ENCODE results near the gene TLCD4.
"Not testable (repeated sequence)": the region's sequence is repeated elsewhere in the genome, so short reads cannot be mapped to it uniquely, and the experiment has no call there.

TLCD4 gene, protein sequence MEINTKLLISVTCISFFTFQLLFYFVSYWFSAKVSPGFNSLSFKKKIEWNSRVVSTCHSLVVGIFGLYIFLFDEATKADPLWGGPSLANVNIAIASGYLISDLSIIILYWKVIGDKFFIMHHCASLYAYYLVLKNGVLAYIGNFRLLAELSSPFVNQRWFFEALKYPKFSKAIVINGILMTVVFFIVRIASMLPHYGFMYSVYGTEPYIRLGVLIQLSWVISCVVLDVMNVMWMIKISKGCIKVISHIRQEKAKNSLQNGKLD

DNA sequence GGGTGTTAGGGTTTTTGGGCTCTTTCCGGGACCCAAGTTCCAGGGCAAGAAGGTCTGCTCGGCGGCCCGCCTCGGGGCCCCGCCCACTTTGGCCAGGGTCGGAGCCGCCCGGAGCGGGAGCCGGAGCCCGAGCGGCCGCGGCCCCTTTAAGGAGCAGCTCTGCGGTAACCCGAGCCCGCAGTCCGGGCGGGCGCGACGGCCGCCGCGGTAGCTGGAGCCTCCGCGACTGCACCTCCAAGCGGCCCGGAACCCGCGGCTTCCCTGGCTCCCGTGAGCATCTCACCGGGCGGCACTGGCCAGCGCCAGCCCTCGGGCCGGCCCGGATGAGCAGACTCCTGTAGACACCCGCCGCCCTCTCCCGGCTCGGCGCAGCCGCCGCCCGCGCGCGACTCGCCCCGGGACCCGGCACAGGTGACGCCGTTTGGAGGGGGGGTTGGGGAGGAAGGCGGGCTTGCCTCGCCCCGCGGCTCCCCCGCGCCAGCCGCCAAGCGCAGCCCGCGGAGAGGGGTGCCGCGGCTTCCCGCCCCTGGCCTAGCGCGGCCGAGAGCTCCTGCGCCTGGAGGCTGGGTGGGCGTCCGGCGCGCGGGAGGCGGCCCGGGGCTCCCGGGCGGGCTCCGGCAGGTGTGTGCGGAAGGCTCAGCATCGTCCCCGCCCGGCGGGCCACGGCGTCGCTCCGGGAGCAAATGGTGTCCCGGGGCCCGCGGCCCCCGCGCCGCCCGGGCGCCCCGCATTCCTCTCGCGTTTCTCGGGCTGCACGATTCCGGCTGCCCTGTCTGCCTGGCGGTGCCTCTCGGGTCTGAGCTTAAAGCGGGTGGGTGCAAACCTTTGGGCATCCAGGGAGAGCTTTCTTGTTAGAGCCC is at the start of gene TLCD4:
TLCD4 (plus strand) TSS at position 149 of the 860 bp plus-strand sequence. CDS start 26,547 bp downstream, outside the sequence.
- DNase-seq (ENCODE audit: low read depth in 3 of 3, low spot score in 1 of 3): peak in 1 of 3 donors; percentile 22

DNA sequence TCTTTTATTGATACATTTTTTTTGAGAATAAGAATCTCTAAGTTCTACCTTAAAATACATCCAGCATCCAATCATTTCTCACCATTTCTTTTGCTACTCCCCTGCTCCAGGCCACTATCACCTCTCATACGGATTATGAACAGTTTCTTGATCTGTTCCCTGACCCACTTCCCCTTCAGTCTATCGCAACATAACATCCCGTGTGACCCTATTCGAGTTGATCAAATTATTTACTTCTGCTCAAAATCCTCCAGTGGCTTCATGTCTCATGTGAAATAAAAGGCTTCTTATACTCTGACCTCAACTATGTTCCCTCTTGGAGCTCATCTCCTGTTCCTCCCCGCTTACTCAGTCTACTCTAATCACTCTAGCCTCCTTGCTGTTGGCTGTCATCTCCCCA is 49.6 kb upstream of the TLCD4 start:
- DNase-seq (ENCODE audit: low read depth in 3 of 3, low spot score in 1 of 3): no peak

DNA sequence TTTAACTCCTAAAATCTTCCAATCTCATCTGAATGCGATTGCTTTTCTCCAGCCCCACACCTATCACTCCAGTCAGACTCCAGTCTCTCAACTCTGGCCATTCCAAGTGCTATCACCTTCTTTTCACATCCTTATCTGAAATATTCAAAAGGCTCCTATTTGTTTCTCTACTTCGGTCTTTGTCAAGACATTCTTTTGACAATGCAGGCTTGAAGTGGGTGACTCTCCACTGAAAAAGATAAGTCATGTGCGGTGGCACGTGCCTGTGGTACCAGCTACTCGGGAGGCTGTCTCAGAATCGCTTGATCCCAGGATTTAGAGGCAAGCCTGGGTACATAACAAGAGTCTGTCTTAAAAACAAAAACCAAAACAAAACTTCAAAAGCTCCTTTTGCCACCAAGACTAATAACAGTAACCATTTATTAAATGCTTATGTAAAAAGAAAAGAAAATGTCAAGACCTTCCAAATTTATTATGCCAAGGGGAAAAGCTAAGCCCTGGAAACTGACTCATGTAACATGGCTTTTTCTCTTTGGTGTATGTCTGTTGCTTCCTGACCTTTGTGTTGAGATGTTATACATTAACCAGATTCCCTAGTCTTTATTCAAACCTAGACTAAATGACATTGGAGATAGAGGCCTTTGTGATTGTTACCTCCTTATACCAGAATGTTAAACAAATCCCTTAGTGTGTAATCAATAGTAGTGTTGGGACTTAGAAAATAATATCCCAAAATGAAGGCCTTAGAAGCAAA is 48.0 kb upstream of the TLCD4 start:
- DNase-seq (ENCODE audit: low read depth in 3 of 3, low spot score in 1 of 3): no peak

DNA sequence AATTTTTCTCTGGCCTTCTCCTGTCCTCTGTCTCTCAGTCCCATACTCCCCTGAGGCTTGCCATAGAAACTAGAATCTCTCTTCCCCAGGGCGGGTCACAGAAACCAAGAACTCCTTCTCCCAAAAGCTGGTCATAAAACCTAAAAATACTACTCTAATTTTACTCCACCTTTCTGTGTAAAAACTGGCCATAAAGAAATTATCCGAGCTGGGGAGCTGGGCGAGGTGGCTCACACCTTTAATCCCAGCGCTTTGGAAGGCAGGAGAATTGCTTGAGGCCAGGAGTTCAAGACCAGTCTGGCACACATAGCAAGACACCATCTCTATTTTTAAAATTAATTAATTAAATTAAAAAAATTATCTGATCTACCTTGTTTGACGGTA is 47.5 kb upstream of the TLCD4 start:
- no peak for DNase-seq (ENCODE audit: low read depth in 3 of 3, low spot score in 1 of 3)

DNA sequence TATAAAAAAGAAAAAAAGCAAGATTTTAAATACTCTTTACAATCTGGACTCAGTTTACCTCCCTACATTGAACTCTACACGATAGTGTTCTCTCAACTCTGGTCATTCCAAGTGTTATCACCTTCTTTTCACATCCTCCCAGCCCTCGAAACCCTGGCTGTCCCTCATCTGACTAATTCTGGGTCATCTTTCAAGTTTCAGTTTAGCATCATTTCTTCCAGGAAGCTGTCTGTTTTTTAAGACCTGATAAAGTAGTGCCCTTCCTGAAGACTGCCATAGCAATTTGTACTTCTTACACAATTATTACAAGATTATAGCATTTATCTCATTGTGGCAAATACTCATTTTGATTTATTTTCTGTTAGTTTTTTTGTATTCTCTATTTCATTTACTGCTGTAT is 45.6 kb upstream of the TLCD4 start:
- DNase-seq (ENCODE audit: low read depth in 3 of 3, low spot score in 1 of 3): no peak

DNA sequence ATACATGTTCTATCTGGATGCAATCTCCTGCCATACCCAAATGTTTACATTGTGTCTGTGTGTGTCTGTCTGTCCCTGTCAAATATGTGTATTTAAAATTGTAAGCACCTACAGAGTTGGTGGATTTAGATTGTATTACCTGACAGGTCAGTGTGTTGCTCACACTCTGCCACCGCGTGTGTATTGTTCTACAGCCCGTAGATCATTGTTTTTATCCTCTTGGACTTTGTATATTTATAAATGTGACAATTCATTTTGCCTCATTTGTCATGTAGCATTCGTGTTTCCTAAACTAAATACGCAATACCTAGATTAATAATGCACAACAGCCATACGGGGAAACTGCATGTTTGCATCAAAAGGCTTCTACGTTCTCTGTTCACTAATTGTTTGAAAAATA is 45.0 kb upstream of the TLCD4 start:
- no peak for DNase-seq (ENCODE audit: low read depth in 3 of 3, low spot score in 1 of 3)

DNA sequence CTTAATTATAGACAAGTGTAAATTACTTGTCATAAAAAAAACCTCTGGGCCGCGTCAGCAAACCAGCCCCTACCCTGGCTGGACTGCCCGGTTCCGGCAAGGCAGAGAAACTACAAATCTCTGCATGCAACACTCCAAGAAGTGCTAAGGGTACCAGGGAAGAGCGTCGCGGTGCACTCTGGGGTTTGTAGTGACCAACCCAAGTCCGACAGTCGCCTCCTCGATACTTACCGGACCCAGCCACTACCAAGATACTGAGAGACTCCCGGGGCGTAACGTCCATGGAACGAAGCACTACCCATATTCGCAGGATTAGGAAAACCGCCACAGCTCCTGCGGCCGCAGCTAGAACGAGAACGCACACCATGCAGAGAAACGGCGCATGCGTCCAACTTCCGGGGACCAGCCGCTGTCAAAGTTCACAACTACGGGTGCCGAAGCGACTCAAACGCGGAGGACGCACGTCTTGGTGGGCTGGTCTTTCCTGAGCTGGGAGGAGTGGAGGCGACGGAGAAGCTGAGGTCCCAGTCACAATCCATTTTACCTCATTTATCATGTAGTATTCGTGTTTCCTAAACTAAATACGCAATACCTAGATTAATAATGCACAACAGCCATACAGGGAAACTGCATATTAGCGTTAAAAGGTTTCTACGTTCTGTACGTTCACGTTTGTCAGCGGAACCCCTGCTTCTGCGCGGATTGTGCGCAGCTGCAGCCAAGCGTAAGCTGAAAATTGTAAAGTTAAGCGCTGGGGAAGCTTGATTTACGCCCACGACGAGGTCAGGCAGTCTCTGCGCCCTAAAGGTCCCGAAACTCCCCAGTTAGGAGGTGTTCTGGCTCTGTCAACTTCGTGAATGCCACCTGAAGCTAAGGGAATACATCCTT is 44.4 kb upstream of the TLCD4 start, which contains the start of gene ALG14:
ALG14 (minus strand) TSS at position 420 of the 888 bp plus-strand sequence; CDS start at position 367, 53 bp downstream.
- DNase-seq (ENCODE audit: low read depth in 3 of 3, low spot score in 1 of 3): peak; percentile 80 to 83 (median 80)

DNA sequence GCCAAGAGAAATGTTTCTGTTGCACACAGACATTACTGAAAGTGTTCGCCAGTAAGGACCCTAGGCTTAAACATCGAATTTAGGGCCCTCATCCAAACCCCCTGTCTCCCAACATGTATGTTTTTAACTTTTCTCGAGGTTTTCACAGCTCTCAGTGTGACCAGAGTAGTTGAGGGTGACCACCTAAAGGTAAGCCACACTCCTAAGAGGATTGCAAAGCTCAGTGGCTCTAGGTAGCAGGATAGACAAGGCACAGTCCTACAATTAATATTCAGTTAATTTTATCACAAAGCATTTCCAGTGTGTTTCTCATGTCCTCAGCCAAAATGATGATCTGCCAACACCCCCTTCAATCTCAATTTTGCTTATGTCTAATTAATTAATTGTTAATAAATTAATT is 43.7 kb upstream of the TLCD4 start:
- DNase-seq (ENCODE audit: low read depth in 3 of 3, low spot score in 1 of 3): no peak

DNA sequence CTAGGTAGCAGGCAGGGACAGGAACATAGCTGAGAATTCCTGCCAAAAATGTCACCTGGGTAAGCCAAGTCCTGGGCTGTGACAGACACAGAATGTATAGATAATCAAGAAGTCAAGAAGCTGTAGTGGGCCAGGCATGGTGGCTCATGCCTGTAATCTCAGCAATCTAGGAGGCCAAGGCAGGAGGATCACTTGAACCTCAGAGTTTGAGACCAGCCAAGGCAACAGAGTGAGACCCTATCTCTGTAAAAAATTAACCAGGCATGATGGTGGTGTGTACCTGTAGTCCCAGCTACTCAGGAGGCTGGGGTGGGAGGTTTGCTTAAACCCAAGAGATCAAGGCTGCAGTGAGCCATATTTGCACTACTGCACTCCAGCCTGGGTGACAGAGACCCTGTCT is 41.1 kb upstream of the TLCD4 start:
- no peak for DNase-seq (ENCODE audit: low read depth in 3 of 3, low spot score in 1 of 3)

DNA sequence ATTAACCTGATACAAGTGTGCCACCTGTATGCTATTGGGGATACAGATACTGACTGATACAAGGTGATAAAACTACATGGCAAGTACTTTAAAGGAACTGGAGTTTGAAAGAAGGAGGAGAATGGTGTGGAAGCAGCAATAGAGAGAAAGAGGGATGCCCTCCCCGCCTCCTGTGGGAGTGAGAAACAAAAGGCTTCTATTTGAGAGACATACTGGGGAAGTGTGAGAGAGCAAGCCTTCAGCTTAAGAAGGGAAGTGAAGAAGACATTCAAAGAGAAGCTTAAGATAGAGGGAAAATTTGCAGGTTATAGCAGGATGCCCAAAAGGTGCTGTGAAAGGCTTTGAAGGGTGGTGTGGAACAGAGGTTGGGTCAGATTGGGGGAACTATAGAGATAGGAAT is 36.7 kb upstream of the TLCD4 start:
- DNase-seq (ENCODE audit: low read depth in 3 of 3, low spot score in 1 of 3): no peak

DNA sequence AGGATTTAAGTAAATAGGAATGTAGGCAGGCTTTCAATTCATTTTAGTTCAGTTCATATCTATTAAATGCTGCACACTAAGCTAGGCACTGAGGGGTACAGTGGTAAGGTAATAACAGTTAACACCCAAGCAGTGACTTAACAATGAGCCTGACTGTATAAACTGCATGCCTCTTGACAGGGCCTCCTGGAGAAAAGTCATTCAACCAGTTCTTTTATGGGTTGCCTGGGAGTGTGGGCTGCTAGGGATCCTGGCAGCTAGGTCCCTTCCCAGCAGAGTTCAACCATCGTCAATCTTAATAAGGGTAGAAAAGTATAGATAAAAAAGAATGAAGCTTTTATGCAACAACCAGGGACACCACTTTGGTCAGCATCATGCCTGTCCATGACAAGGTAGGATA is 36.3 kb upstream of the TLCD4 start:
- DNase-seq (ENCODE audit: low read depth in 3 of 3, low spot score in 1 of 3): no peak

DNA sequence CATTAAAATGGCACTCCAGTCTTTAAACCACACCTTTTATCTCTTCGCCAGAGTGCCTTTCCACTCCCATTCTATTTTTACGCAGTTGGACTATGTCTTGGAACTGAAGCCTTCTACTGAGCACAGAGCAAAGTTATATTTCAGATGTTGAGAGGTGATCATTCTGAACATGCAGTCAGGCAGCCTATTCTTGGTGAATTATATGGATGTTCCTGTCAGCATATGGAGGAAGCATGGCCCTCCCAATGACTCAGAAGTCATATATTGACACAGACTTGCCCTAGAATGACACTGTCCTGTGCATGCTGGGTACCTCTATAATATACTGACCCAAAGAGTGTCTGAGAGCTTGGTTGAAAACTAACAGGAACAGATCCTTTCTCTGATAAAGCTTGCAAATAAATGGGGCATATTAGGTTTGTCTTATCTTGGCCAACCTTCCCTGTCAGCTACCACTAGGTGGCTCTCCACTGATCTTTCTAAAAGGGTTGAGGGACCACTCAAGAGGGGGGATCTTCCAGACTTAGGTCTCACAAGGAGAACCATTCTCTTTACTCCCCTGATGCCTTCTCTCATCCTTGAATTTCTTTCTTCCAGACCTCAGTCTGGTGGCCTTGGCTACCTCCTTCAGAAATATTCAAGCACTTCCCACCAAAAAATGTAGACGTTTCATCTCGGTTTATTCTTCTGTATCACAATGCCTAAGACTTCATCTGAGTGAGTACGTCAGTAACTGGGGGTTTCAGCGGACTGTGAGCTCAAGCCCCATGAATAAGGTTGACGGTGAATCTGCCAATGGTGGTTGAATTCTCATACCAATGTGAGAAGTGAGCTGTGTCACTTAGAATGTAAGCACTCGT is 32.6 kb upstream of the TLCD4 start:
- DNase-seq (ENCODE audit: low read depth in 3 of 3, low spot score in 1 of 3): no peak

DNA sequence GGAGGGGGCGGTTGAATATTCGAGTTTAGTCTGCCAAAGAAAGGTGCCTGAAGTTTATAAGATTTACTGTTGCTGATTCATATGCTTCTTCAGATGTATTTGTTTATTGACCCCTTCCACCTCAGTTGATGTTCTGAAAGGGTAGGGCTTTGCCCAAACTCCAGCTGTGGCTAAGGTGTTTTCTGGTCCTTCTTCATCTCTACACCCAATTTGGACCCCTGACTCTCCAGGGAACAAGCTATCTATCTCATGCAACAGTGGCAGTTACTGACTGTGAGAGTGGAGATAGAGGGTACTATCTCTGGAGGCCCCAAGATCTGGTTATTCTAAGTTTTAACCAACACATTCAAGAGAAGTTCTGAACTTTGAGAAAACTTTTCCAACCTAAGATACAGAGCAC is 31.8 kb upstream of the TLCD4 start:
- no peak for DNase-seq (ENCODE audit: low read depth in 3 of 3, low spot score in 1 of 3)

DNA sequence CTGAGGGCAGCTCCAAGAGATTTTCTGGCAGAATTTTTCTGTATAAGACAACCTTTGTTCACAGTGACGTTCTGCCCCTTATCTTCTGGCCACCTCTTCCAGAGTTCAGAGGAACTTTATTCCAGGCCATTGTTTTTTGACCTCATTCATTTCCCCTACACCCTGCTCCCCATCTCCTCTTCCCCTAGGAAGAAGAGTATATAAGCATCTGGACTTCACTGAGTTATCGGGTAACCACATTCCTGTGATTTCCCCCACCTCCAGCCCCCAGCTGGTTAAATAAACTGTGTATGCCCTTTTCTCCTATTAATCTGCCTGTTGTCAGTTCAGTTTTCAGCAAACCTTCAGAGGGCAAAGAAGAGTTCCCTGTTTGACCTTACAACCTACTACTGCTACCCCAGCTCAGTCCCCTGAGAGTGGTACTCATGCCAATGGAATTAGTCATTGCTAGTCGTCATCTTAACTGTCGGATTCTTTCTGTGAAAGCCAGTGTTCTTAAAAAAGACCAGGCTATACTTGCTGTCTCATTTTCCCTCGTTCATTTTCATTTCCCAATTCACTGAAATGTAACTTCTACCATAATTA is 30.1 kb upstream of the TLCD4 start:
- DNase-seq (ENCODE audit: low read depth in 3 of 3, low spot score in 1 of 3): no peak

DNA sequence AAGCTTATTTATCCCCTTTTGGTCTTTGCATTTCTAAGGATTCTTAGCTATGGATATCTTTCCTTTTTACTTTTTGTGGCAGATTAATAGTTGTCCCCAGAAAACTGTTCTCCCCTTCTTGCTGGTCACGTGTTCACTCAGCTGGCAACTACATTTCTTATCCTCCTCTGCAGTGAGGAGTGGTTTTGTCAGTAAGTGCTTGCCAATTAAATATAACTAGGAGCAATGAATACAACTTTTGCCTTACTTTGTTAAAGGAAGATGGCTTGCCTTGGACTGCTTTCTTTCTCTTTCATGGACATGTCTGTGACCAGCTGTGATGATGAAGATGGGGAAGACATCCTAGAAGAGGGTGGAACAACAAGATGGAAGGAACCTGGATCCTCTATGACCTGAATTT is 28.9 kb upstream of the TLCD4 start:
- no peak for DNase-seq (ENCODE audit: low read depth in 3 of 3, low spot score in 1 of 3)

DNA sequence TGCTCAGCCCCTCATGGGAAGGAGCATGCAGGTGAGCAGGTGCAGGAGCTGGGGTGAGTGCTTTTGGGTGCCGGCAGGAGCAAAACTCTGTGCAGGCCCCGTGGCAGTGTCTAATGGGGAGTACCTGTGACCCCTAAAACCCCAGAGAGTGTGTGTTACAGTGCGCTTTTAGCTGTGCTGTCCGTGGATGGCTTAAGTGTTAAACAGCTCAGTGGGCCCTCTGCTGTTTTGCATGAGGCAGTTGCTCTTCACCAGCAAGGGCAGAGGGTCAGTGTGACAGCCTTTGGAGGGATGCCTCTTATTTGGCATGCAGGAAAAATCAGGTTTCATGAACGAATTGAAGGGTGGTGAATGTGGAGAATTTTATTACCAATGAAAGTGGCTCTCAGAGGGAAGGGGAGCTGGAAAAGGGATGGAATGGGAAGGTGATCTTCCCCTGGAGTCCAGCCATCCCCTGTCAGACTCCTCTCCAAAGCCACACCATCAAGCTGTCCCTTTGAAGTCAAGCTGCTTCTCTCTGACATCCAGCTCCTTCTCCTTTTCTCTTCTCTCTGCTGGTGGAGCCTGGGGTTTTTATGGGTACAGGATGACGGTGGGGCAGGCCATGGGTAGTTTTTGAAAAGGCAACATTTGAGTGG is 27.4 kb upstream of the TLCD4 start:
- DNase-seq (ENCODE audit: low read depth in 3 of 3, low spot score in 1 of 3): no peak

DNA sequence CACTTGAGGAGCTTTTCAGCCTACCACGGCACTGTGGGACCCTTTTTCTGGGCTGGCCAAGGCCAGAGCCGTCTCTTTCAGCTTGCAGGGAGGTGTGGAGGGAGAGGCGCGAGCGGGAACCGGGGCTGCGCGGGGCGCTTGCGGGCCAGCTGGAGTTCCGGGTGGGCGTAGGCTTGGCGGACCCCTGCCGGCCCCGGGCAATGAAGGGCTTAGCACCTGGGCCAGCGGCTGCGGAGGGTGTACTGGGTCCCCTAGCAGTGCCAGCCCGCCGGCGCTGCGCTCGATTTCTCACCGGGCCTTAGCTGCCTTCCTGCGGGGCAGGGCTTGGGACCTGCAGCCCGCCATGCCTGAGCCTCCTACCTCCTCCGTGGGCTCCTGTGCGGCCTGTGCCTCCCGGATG is 25.9 kb upstream of the TLCD4 start:
- not testable (repeated sequence) for DNase-seq (ENCODE audit: low read depth in 3 of 3, low spot score in 1 of 3)

DNA sequence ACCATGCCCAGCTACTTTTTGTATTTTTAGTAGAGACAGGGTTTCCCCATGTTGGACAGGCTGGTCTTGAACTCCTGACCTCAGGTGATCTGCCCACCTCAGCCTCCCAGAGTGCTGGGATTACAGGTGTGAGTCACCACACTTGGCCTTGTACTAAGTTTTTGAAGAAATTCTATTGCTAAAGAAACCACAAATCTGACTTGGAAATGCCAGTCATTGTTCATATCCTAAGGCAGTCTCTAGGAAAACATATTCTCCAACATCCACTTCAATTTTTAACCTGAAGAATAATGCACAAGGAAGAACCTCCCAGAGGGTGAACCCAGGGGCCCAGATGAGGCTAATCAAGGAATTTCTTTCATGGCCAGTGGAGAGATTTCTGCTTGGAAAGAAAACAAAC is 24.3 kb upstream of the TLCD4 start:
- DNase-seq (ENCODE audit: low read depth in 3 of 3, low spot score in 1 of 3): not testable (repeated sequence)

DNA sequence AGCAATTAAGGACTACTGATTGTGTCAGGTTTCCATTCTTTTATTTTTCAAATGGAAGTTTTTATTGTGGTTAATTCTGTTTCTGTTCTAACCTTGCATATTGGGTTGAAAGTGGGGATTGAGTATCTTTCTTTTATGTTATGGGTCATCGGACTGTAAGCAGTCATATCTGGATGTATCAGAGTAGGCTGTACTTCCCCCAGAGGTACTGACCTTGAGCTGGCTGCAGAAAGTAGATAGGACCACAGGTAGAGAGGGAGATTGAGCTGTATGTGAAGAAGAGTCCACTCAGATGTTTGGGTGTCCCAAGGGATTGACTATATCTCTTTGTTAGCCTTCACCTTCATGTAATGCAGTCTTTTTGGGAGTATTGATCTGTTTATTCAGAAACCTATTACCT is 23.9 kb upstream of the TLCD4 start:
- DNase-seq (ENCODE audit: low read depth in 3 of 3, low spot score in 1 of 3): no peak

Measured in stimulated activated CD4-positive, alpha-beta T cell treated with anti-CD3 and anti-CD28 coated beads, TNF-alpha, amount 100 ng/mL, for 1 hour (primary cell).